GM20431 (cell line): ENCODE data around the gene LKAAEAR1.

Source experiments
- in situ Hi-C: fragments of 300-500 bp; cut with MseI, MboI; formaldehyde crosslinking; loops from one replicate; pipeline ENCODE4 v1.15.0; 2020; ENCODE audit warnings: low sequenced_read_pairs; ENCODE audit not compliant: unreplicated experiment

Gene LKAAEAR1

GRCh38 chr20:64041040-64041780 lies 43.0 kb downstream of the LKAAEAR1 start:
- in situ Hi-C loops = no loop called here

- in situ Hi-C loops = no loop called here
Measured at GRCh38 chr20:64040231-64041039, 43.8 kb downstream of the LKAAEAR1 start.

- in situ Hi-C loops = no loop called here
Measured at GRCh38 chr20:64039293-64040160, 44.7 kb downstream of the LKAAEAR1 start.

- in situ Hi-C loops = no loop called here
Measured at GRCh38 chr20:64038565-64039292, 45.5 kb downstream of the LKAAEAR1 start.

- in situ Hi-C loops = no loop called here
Measured at GRCh38 chr20:64038224-64038564, 46.0 kb downstream of the LKAAEAR1 start.

- in situ Hi-C loops = no loop called here
Measured at GRCh38 chr20:64037498-64038213, 46.5 kb downstream of the LKAAEAR1 start.

GRCh38 chr20:64037199-64037497 lies 47.0 kb downstream of the LKAAEAR1 start:
- in situ Hi-C loops = no loop called here

GRCh38 chr20:64036346-64037198 lies 47.6 kb downstream of the LKAAEAR1 start:
- in situ Hi-C loops = no loop called here

- in situ Hi-C loops = no loop called here
Measured at GRCh38 chr20:64035933-64036345, 48.3 kb downstream of the LKAAEAR1 start, which contains the start of gene C20orf204. C20orf204 (plus strand) TSS chr20:64036182; CDS start chr20:64036324, 142 bp downstream.

GRCh38 chr20:64035066-64035932 lies 48.9 kb downstream of the LKAAEAR1 start:
- in situ Hi-C loops = no loop called here

- in situ Hi-C loops = no loop called here
Measured at GRCh38 chr20:64033981-64034493, 50.2 kb downstream of the LKAAEAR1 start.
